ENCODE data around the gene CDH24. TPM values are rescaled to one million over a fixed set of nuclear protein-coding genes. Genes with fewer than 3 reads are reported as not detected.
A peak's percentile ranks its signal among the peaks of the same experiment; 100 is the strongest.

The CDH24 gene
- polyA plus RNA-seq, 2 of the 4 experiments (the other 2 are of a cell fraction), result 4.8 to 5.1 TPM

GRCh38 chr14:23076785-23077408, 19.6 kb upstream of the CDH24 start:
- ATAC-seq, result peak; percentile 51 to 55; a peak in 3 of 6 replicates
- no peak for FAIRE-seq
- no peak overlapping the region for H3K4me3 ChIP-seq
- no peak overlapping the region; a peak in 1 of 6 replicates for H3K27ac ChIP-seq
- CTCF ChIA-PET, result interaction anchor here (0.7 to 9.2 kb wide), 38 partner anchors 9 to 245 kb away, joined by 3 to 141 read pairs (median 4); partner anchors contain the start of genes ACIN1, C14orf119, CDH24 and CEBPE
- no peak overlapping the region for H3K4me2 ChIP-seq
- peak in 1 of 2 experiments; percentile 33 for DNase-seq (ENCODE audit: low read depth in 1 of 2, low spot score in 1 of 2)
- peaks cover 49% of the 10 kb centered on the region for H3K4me1 ChIP-seq
- 50% methylated on average over 5 of the region's 5 CpGs for WGBS (ENCODE audit: missing lambda C conversion rate)
- POLR2A ChIA-PET, result interaction anchor here (3.5 kb wide), 1 partner anchor 18 kb away, joined by 29 read pairs; the partner anchor contains the start of genes ACIN1 and C14orf119
- TF ChIP-seq GATA3 (IDR thresholded peaks at IDR 0.05; ENCODE audit: borderline replicate concordance), result no peak
- TF ChIP-seq, protein P1, sequence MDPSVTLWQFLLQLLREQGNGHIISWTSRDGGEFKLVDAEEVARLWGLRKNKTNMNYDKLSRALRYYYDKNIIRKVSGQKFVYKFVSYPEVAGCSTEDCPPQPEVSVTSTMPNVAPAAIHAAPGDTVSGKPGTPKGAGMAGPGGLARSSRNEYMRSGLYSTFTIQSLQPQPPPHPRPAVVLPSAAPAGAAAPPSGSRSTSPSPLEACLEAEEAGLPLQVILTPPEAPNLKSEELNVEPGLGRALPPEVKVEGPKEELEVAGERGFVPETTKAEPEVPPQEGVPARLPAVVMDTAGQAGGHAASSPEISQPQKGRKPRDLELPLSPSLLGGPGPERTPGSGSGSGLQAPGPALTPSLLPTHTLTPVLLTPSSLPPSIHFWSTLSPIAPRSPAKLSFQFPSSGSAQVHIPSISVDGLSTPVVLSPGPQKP (IDR thresholded peaks at IDR 0.05; ENCODE audit: low read depth, low read length), result no peak
- TF ChIP-seq KDM1A (IDR thresholded peaks at IDR 0.05; ENCODE audit: low read depth), result no peak
- no peak for TF ChIP-seq BHLHE40 (IDR thresholded peaks at IDR 0.05; ENCODE audit: low read depth, low read length)
- no peak for TF ChIP-seq EP300 (IDR thresholded peaks at IDR 0.05)
- no peak for TF ChIP-seq NPAS2 (CRISPR knock-in tag; IDR thresholded peaks at IDR 0.05; ENCODE audit: borderline replicate concordance)
- TF ChIP-seq JUNB (IDR thresholded peaks at IDR 0.05), result no peak
- no peak for TF ChIP-seq CBX2 (IDR thresholded peaks at IDR 0.05; ENCODE audit: borderline replicate concordance, low read depth)
- TF ChIP-seq ZSCAN20 (CRISPR knock-in tag; IDR thresholded peaks at IDR 0.05), result no peak
- TF ChIP-seq MAFK (IDR thresholded peaks at IDR 0.05; ENCODE audit: partially characterized antibody), result no peak
- TF ChIP-seq SMC3 (IDR thresholded peaks at IDR 0.05), result 0 out of 3 replicates have a peak, but pooled peaks have one; percentile 30
- no peak for TF ChIP-seq HOXB5 (CRISPR knock-in tag; IDR thresholded peaks at IDR 0.05)
- peak; percentile 48 to 56; a peak in 4 of 5 replicates for TF ChIP-seq RAD21 (conservative IDR thresholded peaks at IDR 0.05 in 1 of 2, IDR thresholded peaks at IDR 0.05 in 1 of 2)
- TF ChIP-seq POLR2AphosphoS2 (conservative IDR thresholded peaks at IDR 0.05; ENCODE audit: low read length), result no peak
- TF ChIP-seq CBX8 (IDR thresholded peaks at IDR 0.05), result no peak
- TF ChIP-seq TFCP2L1 (CRISPR knock-in tag; IDR thresholded peaks at IDR 0.05), result no peak
- no peak for TF ChIP-seq HEYL (CRISPR knock-in tag; IDR thresholded peaks at IDR 0.05)
- peak; percentile 80 for TF ChIP-seq CTCF (IDR thresholded peaks at IDR 0.05)
- no peaks in the 10 kb centered on the region for H3K9me3 ChIP-seq

GRCh38 chr14:23074906-23075305, 17.6 kb upstream of the CDH24 start:
- peaks cover 50% of the 10 kb centered on the region for H3K4me1 ChIP-seq
- WGBS (ENCODE audit: missing lambda C conversion rate), result 97% methylated on average over 1 of the region's 1 CpG
- no peak for FAIRE-seq

More at GRCh38 chr14:23074906-23075305, 17.6 kb upstream of the CDH24 start:
- H3K27ac ChIP-seq, result no peak overlapping the region
- POLR2A ChIA-PET, result no interaction called here
- no peak overlapping the region for H3K4me3 ChIP-seq
- TF ChIP-seq KDM5A (IDR thresholded peaks at IDR 0.05), result no peak
- no peak for TF ChIP-seq KDM1A (IDR thresholded peaks at IDR 0.05; ENCODE audit: low read depth)
- no peak for TF ChIP-seq E2F6 (IDR thresholded peaks at IDR 0.05; ENCODE audit: borderline replicate concordance, low read depth)
- H3K4me2 ChIP-seq, result no peak overlapping the region
- DNase-seq (ENCODE audit: low read depth in 1 of 2, low spot score in 1 of 2) (no peak), ATAC-seq (no peak)
- CTCF ChIA-PET, result interaction anchor here (1.3 to 9.2 kb wide), 7 partner anchors 9 to 102 kb away, joined by 5 to 141 read pairs (median 7); partner anchors contain the start of genes ACIN1 and C14orf119
- H3K9me3 ChIP-seq, result no peaks in the 10 kb centered on the region

All from A549 (cell line).